ENCODE results near the gene WDR20.
A peak's percentile ranks its signal among the peaks of the same experiment; 100 is the strongest.

WDR20 gene

DNA sequence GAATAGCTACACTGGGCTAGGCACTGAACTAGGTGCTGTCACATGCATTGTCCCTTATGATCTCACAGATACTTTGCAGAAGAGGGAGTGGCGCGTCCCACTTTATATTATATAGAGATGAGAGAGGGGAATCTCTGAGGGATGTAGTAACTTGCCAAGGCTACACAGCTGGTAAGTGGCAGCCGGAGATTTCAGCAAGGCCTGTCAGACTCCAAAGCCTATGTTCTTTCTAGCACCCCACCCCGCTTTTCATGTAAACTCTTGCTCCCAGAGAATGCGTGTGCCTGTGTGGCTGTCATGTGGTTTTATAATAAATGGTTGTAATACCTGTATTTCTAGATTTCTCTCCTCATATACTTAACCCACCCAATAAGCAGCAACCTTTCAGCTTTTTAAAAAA, 39.1 kb downstream of the WDR20 start:
- TF ChIP-seq, protein P1, sequence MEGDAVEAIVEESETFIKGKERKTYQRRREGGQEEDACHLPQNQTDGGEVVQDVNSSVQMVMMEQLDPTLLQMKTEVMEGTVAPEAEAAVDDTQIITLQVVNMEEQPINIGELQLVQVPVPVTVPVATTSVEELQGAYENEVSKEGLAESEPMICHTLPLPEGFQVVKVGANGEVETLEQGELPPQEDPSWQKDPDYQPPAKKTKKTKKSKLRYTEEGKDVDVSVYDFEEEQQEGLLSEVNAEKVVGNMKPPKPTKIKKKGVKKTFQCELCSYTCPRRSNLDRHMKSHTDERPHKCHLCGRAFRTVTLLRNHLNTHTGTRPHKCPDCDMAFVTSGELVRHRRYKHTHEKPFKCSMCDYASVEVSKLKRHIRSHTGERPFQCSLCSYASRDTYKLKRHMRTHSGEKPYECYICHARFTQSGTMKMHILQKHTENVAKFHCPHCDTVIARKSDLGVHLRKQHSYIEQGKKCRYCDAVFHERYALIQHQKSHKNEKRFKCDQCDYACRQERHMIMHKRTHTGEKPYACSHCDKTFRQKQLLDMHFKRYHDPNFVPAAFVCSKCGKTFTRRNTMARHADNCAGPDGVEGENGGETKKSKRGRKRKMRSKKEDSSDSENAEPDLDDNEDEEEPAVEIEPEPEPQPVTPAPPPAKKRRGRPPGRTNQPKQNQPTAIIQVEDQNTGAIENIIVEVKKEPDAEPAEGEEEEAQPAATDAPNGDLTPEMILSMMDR (conservative IDR thresholded peaks at IDR 0.05) = no peak

DNA sequence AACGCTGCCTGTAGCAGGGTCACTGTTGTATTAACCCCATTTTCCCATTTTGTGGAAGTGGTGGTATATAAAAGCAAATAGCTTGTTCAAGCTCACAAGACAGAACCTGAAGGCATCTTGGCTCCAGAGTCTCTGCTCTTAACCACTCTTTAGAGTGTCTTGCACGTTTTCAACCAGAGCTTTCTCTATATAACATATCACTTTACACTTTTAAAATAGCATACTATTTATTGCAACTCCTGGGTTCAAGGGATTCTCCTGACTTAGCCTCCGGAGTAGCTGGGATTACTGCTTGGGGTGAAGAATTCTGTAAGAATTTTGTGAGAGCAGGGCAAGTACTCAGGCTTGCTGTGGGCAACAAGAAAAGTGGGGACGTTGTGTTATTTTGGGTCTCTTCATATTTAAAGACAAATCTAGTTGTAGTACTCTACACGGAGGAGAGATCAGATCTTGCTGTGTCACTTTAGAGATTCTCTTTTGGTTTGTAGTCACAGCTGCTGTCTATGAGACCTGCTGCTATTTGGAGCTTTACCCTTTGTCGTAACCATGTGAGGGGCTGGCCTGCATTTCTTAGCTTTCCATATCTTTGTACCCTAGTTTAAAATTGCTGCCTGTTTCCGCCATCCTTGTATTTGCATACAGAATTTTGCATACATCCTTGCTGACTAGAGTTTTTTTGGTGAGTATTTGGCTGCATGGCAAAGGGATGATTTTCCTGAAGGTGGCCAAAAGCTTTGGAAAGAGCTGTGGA, 40.7 kb downstream of the WDR20 start:
- H3K27ac ChIP-seq = no peak overlapping the region
- TF ChIP-seq, protein P1 (conservative IDR thresholded peaks at IDR 0.05) = no peak

More for the DNA sequence above, 39.1 kb downstream of the WDR20 start:
- H3K27ac ChIP-seq = no peak overlapping the region

DNA sequence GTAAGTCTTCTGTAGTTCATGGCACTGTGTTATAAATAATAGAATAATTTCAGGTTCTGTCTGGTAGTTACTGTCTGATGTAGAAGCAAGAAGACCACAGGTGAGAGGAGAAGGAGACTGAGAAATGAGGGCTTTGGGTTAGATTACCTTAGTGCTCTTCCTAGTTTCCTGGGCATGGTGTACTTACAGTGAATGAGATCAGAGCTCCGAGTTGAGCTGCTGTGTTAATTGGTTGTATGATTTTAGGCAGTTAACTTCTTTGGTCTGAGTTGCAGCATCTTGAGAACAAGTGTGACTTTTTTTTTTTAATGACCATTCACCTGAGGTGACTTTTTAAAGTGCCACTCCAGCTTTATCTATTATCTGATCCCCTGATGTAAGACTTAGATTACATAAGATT, 41.5 kb downstream of the WDR20 start:
- no peak overlapping the region for H3K27ac ChIP-seq
- TF ChIP-seq, protein P1 (conservative IDR thresholded peaks at IDR 0.05) = no peak

DNA sequence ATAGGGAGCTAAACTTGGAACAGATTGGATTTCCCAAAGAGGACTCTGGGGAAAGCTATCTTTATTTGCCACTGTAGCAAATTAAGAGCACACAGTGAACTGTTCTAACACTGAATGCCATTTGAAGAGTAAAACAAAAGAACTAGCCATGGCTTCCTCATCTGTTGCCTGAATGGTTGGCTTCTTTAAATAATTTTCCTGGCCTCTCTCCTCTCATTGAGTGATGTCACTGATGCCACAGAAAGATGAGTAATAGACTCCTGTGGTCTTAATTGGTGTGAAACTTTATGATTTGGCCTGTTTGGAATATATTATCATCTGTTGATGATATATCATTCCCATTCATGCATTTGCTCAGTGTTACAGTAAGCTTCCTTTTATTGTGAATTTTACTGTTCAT, 42.5 kb downstream of the WDR20 start:
- H3K27ac ChIP-seq = no peak overlapping the region; the same call in 1 of the 2 replicates
- TF ChIP-seq, protein P1 (conservative IDR thresholded peaks at IDR 0.05) = no peak

DNA sequence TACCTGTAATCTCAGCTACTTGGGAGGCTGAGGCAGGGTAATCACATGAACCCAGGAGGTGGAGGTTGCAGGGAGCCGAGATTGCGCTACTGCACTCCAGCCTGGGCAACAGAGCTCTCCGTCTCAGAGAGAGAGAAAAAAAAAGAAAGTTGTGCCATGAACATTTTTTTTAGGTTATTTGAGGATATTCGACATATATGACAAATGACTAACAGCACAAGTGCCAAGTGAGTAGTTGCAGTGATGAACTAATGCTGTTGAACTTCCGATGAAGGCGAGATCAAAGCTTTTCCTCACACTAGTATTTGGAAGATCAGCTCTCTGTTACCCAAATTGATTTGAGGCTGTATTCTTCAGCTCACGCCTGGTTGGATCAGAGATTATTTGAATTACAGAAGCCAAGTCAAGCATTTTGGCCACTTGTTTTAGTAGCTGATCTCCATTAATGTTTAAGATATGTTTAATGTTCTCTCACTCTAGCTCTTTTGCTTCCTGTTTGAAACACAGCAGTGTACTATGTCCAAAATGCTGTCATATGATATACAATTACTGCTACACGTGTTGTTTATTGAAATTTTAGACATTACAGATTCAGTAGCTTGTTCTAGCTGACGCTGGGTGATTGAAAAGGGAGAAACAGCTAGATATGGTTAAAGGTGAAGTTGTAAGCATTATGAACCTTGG, 43.4 kb downstream of the WDR20 start:
- peak overlapping the region; percentile 57 for H3K27ac ChIP-seq
- TF ChIP-seq, protein P1 (conservative IDR thresholded peaks at IDR 0.05) = no peak

DNA sequence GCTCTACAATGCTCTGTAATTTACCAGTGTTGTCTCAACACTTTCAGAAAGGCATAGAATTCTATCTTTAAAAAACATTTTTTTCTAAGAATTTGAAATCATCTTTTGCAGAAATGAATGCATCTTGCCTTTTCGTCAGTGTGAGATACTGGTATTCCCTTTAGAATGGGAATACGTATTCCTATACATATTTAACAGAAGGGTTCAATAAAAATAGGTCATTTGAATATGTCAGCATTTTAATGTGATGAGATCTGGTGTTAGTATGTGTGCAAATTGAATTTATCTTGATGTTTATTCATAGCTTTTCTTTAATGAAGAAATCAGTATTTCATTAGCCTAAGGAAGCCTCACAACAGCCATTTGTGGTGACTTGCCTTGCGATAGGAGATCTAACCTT, 44.2 kb downstream of the WDR20 start:
- TF ChIP-seq, protein P1 (conservative IDR thresholded peaks at IDR 0.05) = no peak
- peak overlapping the region; percentile 57; the same call in 1 of the 2 replicates for H3K27ac ChIP-seq

DNA sequence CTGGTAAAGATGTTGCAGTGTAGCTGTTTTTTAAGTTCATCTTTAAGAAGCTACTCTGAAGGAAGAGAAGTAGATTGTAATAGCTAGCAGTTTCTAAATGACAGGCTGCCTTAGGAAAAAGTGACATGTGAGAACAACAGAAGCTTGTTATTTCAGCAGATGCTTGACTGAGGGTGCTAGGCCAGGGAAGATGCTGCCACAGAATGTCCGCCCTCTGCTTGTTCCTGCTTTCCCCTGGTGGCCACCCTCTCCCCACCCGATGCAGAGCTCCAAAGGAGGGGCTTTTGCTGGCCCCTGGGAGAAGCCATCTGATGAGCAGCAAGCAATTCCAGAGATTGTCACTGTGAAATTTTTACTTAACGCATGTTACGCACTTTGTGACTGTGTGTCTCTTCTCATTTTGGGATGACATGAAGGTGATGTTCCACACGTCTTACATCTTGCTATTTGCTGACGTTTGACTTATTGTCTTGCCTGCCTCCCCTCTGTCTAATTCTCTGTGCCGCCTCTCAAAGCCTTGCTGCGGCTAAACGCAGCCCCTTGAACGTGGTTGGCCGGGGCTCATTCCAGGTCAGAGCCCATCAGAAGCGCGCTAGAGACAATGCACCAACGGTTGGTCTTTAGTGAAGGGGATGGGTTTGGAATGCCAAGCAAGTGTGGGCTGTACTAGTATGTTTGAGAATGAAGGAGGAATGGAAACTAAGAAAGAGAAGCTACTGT, 44.8 kb downstream of the WDR20 start:
- TF ChIP-seq, protein P1 (conservative IDR thresholded peaks at IDR 0.05) = no peak
- H3K27ac ChIP-seq = peak overlapping the region; percentile 57; the same call in 1 of the 2 replicates
